GM18517 (cell line): ENCODE measurements around the gene UPK1B.

ENCODE experiments used
- ATAC-seq: cut with Tn5 transposase; IDR thresholded peaks from one replicate; pipeline ENCODE4 v1.9.1; 2021; ENCODE audit warnings: mild to moderate bottlenecking, moderate library complexity; ENCODE audit not compliant: unreplicated experiment

The UPK1B gene

GRCh38 chr3:119175872-119176756 is 2.7 kb downstream of the UPK1B start:
- ATAC-seq = no peak

DNA sequence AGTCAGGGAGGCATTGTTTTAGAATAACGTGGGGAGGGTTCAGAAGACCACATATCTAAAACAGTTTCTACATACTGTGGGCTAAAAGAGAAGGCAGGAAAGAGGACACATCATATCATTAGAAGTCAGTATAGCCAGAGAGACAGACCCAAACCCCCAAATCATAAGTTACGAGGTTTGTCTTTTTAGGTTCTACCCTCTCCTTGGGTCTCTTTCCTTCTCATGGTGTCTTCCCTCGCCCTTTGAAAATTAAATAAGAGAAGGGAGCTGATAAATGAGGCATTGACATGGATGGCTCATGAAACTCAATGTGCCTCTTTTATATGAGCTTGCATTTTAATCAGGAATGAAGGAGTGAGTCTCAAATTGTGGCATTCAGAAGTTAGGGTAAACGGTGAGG is 3.4 kb downstream of the UPK1B start:
- no peak for ATAC-seq

DNA sequence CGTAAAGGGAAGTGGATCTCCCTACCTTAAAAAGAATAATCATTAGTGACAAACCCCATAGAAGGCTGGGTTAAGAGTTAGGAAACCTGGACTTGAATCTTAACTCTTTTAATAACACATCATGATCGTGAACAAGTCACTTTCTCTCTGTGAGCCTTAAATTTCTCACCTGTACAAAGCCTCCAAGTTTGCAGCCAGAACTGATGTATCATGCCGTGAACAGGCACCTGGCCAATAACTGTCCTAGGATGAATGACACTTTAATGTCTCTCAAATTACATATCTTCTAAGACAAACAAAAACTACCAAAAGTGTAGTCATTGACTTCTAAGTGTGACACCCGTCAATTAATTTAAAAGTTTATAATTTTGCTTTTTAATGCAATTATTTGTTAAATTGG is 3.9 kb downstream of the UPK1B start:
- ATAC-seq = no peak

DNA sequence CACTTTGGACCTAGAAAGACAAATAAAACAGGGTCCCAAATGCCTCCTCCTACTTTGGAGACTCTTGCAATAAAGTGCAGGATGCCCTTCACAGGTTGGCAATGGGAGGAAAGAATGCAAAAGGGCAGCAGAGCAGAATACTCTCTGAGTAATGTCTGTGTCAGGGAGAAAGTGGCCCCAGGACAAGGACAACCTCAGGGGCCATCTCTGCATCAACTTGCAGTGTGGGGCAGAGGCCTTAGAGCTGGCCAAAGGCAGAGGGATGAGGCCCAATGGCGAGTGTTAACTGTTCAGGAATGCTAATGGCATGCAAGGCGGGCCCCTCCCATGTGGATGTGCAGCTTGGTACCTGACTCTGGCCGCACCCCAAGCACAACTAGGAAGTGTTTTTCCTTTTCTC is 8.4 kb downstream of the UPK1B start:
- ATAC-seq = no peak

DNA sequence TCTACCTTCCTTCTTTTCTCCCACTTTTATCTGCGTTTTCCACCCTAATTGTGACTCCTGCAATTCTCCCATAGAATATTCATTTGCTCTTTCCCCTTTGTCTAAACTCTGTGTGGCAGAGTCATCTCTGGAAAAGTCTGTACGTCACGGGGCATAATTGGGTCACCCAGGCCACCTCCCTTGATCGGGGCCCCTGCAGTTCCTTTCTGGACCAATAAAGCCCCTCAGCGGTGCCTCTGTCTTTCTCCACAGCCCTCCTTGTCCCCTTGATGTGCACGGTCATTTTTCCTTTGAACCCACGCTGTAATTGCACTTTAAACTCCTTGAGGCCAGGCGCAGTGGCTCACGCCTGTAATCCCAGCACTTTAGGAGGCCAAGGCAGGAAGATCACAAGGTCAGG is 10.7 kb downstream of the UPK1B start:
- ATAC-seq = no peak

- ATAC-seq = no peak
Observed at GRCh38 chr3:119184796-119185570, 11.6 kb downstream of the UPK1B start.

DNA sequence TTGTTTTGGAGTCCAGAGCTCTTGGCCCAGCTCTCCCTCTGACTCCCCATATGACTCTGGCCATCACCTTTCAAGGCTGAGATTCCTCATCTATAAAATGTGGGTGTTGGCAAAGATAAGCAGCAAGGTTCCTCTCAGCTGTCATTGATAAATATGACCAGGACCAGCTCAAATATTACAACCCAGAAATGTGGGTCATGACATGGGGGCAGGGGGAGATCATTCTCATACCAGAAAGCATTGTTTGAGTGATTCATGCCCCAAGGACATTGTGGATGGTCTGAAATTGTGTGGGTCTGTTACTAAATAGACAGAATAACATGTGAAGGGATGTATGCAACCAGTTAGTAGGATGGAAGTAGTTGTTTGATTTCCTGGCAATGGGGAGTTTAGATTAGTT is 13.9 kb downstream of the UPK1B start:
- ATAC-seq = no peak

GRCh38 chr3:119191800-119192199 is 18.4 kb downstream of the UPK1B start:
- ATAC-seq = no peak

GRCh38 chr3:119194237-119195150 is 21.1 kb downstream of the UPK1B start:
- no peak for ATAC-seq

GRCh38 chr3:119195151-119195476 is 21.7 kb downstream of the UPK1B start:
- no peak for ATAC-seq

- no peak for ATAC-seq
Observed at GRCh38 chr3:119195911-119196310, 22.5 kb downstream of the UPK1B start.

DNA sequence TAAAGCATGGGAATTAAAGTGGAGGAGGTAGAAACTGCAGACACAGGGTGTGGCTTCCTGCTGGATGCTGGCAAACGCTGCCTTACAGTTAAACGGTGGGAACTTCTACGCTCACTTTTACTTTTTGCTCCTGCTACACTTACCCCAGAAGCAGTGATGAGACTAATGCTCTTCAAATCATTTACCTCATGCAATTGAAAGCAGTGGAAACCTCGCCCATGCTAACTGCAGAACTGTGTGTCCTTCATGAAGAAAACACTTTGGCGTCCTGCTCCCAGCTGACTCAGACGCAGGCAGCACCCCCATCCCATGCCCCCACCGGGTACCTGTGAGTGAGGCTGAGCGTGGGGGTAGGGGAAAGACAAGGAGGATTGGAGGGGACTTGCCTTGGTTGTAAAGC is 31.8 kb downstream of the UPK1B start:
- ATAC-seq = no peak

- no peak for ATAC-seq
Observed at GRCh38 chr3:119205685-119206084, 32.3 kb downstream of the UPK1B start.

- no peak for ATAC-seq
Observed at GRCh38 chr3:119206611-119207511, 33.5 kb downstream of the UPK1B start.

GRCh38 chr3:119207512-119207875 is 34.1 kb downstream of the UPK1B start:
- ATAC-seq = no peak

DNA sequence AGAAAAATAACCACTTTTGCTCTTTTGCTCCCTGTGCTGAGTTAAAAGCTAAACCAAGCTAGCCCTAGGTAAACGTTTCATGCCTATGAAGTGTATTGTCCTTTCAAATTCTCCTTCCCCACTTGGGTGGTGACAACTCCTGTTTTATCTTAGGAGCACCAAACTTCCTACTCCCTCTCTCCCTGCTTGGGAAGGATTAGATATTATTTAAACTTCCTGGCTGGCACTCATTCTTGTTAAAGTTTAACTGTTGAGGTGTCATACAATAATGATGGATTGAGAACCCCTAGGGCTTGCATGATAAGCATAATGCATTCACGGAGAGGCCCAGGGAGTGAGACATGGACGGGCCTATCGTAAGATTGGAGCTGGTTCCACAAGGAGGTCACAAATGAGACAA is 37.8 kb downstream of the UPK1B start:
- no peak for ATAC-seq

GRCh38 chr3:119211803-119212202 is 38.4 kb downstream of the UPK1B start:
- ATAC-seq = no peak

DNA sequence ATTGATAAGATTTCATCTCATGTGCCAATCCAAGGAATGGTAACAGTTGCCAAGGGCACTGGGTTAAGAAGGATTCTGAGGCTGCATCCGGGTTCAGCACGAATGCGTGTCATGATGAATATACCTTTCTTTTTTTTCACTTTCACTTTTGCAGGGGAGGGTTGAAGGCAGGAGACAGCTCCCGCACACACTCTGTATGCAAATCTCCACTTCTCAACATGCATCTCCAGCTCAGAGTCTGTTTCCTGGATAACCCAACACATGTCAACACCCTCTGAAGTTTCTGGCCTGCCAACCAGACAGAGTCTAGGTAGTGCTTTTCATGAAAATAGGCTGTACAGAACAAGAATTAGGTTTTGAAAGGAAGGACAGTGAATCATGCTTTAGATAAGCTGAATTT is 45.7 kb downstream of the UPK1B start:
- peak; percentile 96 for ATAC-seq

GRCh38 chr3:119220198-119220597 is 46.8 kb downstream of the UPK1B start:
- no peak for ATAC-seq

- no peak for ATAC-seq
Observed at GRCh38 chr3:119220970-119221667, 47.7 kb downstream of the UPK1B start.
